ENCODE data around the gene ZNF407. TPM values are rescaled to one million over a fixed set of nuclear protein-coding genes. Genes with fewer than 3 reads are reported as not detected.

ZNF407 gene
- total and polyA plus RNA-seq, 2 experiments from 2014 or later: 2.1 to 10.4 TPM

DNA sequence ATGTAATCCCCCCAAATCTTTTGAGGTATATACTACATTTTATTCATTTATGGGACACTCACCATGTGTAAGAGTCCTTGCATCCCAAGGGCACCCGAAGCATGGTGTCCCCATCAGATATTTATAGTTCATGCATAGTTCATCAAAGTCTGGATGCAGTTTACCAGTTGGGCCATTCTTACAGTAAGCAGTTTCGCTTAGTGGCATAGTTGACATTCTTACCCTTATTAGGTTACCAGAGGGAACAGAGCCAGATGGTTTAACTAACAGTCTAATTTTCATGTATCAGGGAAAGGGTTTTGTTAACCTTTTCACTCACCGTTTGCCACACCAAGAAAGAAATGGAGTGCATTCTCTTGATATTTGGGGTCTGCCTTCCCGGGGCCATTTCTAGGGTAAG lies 7.1 kb downstream of the ZNF407 start:
- Histone ChIP-seq H3K36me3 (ENCODE audit: insufficient read depth) (no peaks in the 10 kb centered on the region), H2AFZ (no peak overlapping the region), H4K20me1 (replicated peaks; ENCODE audit: insufficient read depth) (no peaks in the 10 kb centered on the region), H3F3A (replicated peaks; ENCODE audit: low read depth) (no peaks in the 10 kb centered on the region), H3K27me3 (ENCODE audit: insufficient read depth) (no peaks in the 10 kb centered on the region), H3K79me2 (replicated peaks; ENCODE audit: insufficient read depth) (peaks cover 24% of the 10 kb centered on the region), H3K27ac (ENCODE audit: low read depth) (no peak overlapping the region), H3K4me3 (no peak overlapping the region), H3K4me2 (no peak overlapping the region), H3K9me2 (ENCODE audit: insufficient read depth) (no peaks in the 10 kb centered on the region; the same call in 1 of the 2 replicates), H3K4me1 (ENCODE audit: insufficient read depth) (no peaks in the 10 kb centered on the region)
- TF ChIP-seq EZH2 (IDR thresholded peaks at IDR 0.05; ENCODE audit: low read depth, unreplicated experiment) (no peak), JUNB (IDR thresholded peaks at IDR 0.05; ENCODE audit: unreplicated experiment) (no peak), ZNF462 (CRISPR knock-in tag; IDR thresholded peaks at IDR 0.05) (no peak), STAT1 (IDR thresholded peaks at IDR 0.05; ENCODE audit: unreplicated experiment) (no peak), POLR2AphosphoS5 (IDR thresholded peaks at IDR 0.05; ENCODE audit: low read depth) (no peak), ZNF114 (CRISPR knock-in tag; IDR thresholded peaks at IDR 0.05) (no peak), ETS1 (IDR thresholded peaks at IDR 0.05) (no peak), CTCF (conservative IDR thresholded peaks at IDR 0.05; ENCODE audit: low read depth in 2 of 2) (no peak), CREB1 (CRISPR knock-in tag; IDR thresholded peaks at IDR 0.05; ENCODE audit: low read depth) (no peak), ZNF331 (CRISPR knock-in tag; IDR thresholded peaks at IDR 0.05; ENCODE audit: low read depth) (no peak), NANOG (IDR thresholded peaks at IDR 0.05; ENCODE audit: borderline replicate concordance) (no peak)
- TF ChIP-seq, protein P1, sequence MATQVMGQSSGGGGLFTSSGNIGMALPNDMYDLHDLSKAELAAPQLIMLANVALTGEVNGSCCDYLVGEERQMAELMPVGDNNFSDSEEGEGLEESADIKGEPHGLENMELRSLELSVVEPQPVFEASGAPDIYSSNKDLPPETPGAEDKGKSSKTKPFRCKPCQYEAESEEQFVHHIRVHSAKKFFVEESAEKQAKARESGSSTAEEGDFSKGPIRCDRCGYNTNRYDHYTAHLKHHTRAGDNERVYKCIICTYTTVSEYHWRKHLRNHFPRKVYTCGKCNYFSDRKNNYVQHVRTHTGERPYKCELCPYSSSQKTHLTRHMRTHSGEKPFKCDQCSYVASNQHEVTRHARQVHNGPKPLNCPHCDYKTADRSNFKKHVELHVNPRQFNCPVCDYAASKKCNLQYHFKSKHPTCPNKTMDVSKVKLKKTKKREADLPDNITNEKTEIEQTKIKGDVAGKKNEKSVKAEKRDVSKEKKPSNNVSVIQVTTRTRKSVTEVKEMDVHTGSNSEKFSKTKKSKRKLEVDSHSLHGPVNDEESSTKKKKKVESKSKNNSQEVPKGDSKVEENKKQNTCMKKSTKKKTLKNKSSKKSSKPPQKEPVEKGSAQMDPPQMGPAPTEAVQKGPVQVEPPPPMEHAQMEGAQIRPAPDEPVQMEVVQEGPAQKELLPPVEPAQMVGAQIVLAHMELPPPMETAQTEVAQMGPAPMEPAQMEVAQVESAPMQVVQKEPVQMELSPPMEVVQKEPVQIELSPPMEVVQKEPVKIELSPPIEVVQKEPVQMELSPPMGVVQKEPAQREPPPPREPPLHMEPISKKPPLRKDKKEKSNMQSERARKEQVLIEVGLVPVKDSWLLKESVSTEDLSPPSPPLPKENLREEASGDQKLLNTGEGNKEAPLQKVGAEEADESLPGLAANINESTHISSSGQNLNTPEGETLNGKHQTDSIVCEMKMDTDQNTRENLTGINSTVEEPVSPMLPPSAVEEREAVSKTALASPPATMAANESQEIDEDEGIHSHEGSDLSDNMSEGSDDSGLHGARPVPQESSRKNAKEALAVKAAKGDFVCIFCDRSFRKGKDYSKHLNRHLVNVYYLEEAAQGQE (IDR thresholded peaks at IDR 0.05; ENCODE audit: unreplicated experiment): no peak
- no peaks in the 10 kb centered on the region for H3K9me3 Mint-ChIP-seq
- DNase-seq (ENCODE audit: low spot score) (peak; percentile 36), ATAC-seq (no peak)
- H3K27ac Mint-ChIP-seq: no peak overlapping the region
- no peaks in the 10 kb centered on the region for H3K36me3 Mint-ChIP-seq (ENCODE audit: low read depth)
- H3K4me1 Mint-ChIP-seq: no peaks in the 10 kb centered on the region; the same call in 1 of the 3 replicates
- no peak overlapping the region for H3K4me3 Mint-ChIP-seq
- peaks cover 6% of the 10 kb centered on the region for H3K27me3 Mint-ChIP-seq (ENCODE audit: insufficient read depth, low read depth, poor library complexity)
